Stimulated activated CD4-positive, alpha-beta T cell treated with anti-CD3 and anti-CD28 coated beads, TNF-alpha, amount 100 ng/mL, for 1 hour (primary cell): Measurements from ENCODE around the gene CCNH.

Experiments
- DNase-seq, 3 donors: peaks; one replicate each; pipeline ENCODE4 v3.0.0-alpha.2; 2020; ENCODE audit warnings: low read depth in 3 of 3, low spot score in 1 of 3

CCNH gene

GRCh38 chr5:87403899-87404298, 8.8 kb downstream of the CCNH start:
- no peak for DNase-seq

GRCh38 chr5:87403409-87403808, 9.3 kb downstream of the CCNH start:
- no peak for DNase-seq

DNA sequence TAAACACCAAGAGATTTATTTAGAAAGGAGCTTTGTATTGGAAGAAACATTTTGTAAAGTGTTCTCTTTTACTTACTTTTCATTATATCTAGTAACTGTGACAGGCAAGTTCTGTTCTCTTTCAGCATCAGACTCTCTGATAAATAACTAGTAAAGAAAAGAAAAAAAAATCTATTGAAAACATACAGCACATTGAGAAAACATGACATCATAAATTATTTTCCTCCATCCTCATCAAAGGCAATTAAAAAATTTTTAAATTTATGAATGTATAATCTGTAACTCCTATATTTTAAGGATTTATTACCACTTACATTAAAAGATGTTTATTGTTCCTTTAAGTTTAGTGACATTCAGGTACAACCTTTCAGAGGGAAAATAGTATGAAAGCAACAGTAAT, 11.1 kb downstream of the CCNH start:
- no peak for DNase-seq

- DNase-seq = no peak
Measured at GRCh38 chr5:87400305-87400899, 12.3 kb downstream of the CCNH start.

- no peak for DNase-seq
Measured at GRCh38 chr5:87399720-87400119, 13.0 kb downstream of the CCNH start.

GRCh38 chr5:87398981-87399614, 13.6 kb downstream of the CCNH start:
- DNase-seq = no peak

- DNase-seq = no peak
Measured at GRCh38 chr5:87394411-87395165, 18.1 kb downstream of the CCNH start.

DNA sequence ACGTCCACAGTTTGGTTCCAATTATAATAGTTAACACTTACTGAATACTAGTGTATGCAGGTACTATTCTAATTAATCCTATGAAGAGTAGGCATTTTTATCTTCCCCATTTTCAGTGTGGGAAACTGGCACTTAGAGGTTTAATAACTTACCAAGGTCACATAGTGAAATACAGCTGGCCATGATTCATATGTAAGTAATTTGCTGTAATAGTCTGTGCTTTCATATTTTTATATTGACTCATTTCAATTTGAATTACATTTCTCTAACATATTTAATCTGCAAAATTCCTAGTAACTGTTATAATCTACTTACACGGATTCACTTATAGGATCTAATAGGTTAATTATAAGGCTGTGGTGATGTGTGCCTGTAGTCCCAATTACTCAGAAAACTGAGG, 19.4 kb downstream of the CCNH start:
- DNase-seq = no peak

DNA sequence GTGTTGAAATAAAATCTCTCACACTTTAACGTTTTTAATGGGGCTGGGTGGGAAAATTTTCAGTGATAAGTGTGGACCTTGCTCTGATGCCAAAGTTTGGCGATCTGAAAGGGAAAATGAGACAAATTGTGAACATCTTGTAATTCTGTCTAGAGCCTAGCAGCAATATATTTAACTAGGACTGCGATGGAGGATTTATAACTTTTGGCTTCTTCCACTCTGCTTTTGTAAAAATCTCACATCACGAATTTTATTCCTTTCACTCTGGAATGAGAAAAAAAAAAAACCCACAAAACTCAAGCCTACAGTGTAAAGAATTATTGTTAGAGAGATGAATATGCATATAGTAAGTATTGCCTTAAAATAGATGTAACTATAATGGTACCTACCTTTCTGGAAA, 19.9 kb downstream of the CCNH start:
- no peak for DNase-seq

GRCh38 chr5:87392170-87392569, 20.6 kb downstream of the CCNH start:
- no peak for DNase-seq

GRCh38 chr5:87390576-87391199, 22.0 kb downstream of the CCNH start:
- no peak for DNase-seq

DNA sequence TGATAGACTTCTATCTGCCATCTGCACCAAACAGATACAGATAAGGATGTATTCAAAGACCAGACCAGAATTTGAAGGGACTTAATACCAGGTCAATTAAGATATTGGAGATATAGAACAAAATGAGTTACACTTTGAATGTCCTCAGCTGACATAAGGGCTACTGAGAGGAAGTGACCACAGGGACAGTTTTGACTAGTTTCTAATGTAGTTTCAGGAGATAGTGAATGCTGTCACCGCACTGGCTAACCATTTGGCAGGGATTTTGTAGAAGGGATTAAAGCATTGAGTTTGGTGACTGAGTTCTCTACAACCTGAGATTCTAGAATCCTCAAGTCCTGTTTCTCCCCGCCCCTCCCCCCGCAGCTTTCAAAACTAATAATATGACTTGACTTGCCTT, 22.7 kb downstream of the CCNH start:
- no peak for DNase-seq

DNA sequence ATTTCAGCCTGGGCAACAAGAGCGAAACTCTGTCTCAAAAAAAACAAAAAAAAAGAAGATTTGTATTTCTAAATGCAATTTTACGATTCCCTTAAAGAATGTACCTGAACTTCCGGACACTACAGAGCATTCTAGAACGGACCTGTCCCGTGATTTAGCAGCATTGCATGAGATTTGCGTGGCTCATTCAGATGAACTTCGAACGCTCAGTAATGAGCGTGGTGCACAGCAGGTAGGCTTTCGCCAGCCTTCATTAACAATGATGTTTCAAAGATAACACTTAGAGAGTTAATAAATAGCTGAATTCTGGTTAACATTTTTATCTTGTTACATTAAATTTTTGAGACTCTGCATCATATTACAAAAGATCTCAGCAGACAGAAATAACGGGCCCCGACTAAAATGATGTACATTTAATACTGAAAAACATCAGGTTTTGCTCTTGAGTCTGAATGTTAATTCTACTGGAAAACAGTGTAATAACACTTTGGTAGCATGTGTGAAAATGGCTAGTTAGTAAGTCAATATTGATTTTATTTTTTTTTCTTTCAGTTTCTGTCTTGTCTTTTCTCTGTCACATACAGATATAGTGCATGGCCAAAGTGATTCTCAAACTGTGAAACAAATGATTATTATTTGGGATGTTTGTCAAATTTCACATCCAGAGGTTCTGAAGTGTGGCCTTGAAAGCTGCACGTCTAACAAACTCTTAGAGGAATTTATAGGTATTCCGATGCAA, 23.3 kb downstream of the CCNH start:
- DNase-seq = no peak

- no peak for DNase-seq
Measured at GRCh38 chr5:87388129-87388528, 24.6 kb downstream of the CCNH start.

DNA sequence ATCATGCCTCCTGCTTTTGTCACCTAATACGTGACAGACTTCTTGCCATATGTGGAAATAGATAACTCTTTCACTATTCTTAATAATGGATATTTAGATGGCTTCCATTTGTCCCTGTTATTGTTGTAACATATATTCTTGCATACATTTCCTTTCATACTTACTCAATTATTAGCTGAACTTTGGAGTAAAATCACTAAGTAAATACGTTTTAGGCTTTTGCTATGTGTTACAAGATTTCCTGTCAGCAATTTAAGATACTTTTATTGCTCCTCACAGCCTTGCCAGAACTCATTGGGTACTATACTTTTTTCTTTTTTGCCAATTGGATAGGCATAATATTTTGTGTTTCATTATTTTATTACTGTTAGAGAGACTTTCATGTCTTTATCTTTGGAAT, 26.9 kb downstream of the CCNH start:
- DNase-seq = no peak

GRCh38 chr5:87383216-87383615, 29.5 kb downstream of the CCNH start:
- no peak for DNase-seq

- no peak for DNase-seq
Measured at GRCh38 chr5:87382224-87382623, 30.5 kb downstream of the CCNH start.

DNA sequence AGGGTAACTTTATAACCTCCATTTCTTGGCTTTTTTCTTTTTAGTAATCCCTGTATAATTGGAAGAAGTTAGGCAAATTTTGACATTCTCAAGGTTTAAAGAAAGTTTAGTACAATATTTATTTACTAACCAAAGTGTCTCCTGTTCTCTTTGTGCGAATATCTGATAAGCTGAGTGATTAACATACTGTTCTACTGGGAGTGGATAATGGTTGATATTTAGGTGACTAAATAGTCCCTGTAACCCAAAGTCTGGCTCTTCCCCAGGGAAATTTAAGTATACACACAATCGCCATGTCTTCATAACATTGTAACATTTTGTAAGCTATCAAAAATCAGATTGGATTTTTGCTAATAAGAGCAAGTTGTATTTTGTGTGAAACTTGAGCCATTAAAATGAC, 40.0 kb downstream of the CCNH start:
- DNase-seq = no peak

GRCh38 chr5:87369431-87369830, 43.3 kb downstream of the CCNH start:
- no peak for DNase-seq

GRCh38 chr5:87368601-87369000, 44.1 kb downstream of the CCNH start:
- DNase-seq = no peak

DNA sequence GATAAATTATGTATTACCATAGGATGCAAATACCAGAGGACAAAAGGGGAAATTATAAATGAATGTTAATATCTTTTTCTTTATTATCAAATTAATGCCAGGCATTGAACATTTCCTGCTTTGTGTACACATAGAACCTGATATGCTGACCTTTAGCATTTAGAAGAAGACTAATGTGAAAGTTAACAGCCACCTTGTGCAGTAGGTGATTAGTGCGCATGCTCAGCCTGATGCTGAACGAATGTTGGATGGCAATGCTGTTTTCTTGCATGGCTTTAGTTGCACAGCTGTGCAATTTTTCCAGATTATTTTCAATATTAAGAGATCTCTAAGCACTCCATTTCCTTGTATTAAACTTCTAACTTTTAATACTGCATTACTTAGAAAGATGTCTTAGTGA, 45.5 kb downstream of the CCNH start:
- no peak for DNase-seq
